ENCODE data around the gene NT5M.

GRCh38 chr17:17348872-17349723 lies 45.9 kb downstream of the NT5M start:
- TF ChIP-seq POLR2A (IDR thresholded peaks at IDR 0.05; ENCODE audit: low read depth, low read length) (no peak), POLR2AphosphoS5 (IDR thresholded peaks at IDR 0.05; ENCODE audit: low read depth, low read length) (no peak)
